GM23248 (cell line): ENCODE results near the gene KDM2B.

ENCODE experiments used
- EZH2 ChIP-seq: fragments of 200-600 bp; sonication (generic); IDR thresholded peaks from 2 replicates; pipeline ENCODE4 v1.6.1; 2018; ENCODE audit warnings: antibody characterized with exemption, mild to moderate bottlenecking; ENCODE audit not compliant: insufficient read depth, poor library complexity, severe bottlenecking
- EZH2phosphoT487 ChIP-seq: fragments of 200-600 bp; sonication (generic); IDR thresholded peaks from 2 replicates; pipeline ENCODE4 v1.6.1; 2018; ENCODE audit warnings: antibody characterized with exemption, moderate library complexity, mild to moderate bottlenecking, low read depth; ENCODE audit not compliant: insufficient read depth

GRCh38 chr12:121545480-121545879, 35.3 kb downstream of the KDM2B start:
- TF ChIP-seq EZH2phosphoT487 (no peak), EZH2 (no peak)
